GM15510 (cell line): ENCODE measurements around the gene MEA1.

ENCODE experiments used
- POLR2A ChIP-seq: IDR thresholded peaks from 3 replicates; pipeline ENCODE4 v1.6.1; 2011; ENCODE audit warnings: borderline replicate concordance; ENCODE audit not compliant: insufficient read length; ENCODE audit errors: extremely low read depth

Gene MEA1

GRCh38 chr6:43050981-43051380 is 37.2 kb upstream of the MEA1 start:
- no peak for TF ChIP-seq POLR2A

- no peak for TF ChIP-seq POLR2A
Measured at GRCh38 chr6:43047998-43048397, 34.3 kb upstream of the MEA1 start.

GRCh38 chr6:43045371-43045930 is 31.7 kb upstream of the MEA1 start:
- no peak for TF ChIP-seq POLR2A

GRCh38 chr6:43043310-43043709 is 29.6 kb upstream of the MEA1 start:
- no peak for TF ChIP-seq POLR2A

- TF ChIP-seq POLR2A: no peak
Measured at GRCh38 chr6:43040542-43041257, 27.0 kb upstream of the MEA1 start.

GRCh38 chr6:43038727-43039126 is 25.0 kb upstream of the MEA1 start:
- no peak for TF ChIP-seq POLR2A

DNA sequence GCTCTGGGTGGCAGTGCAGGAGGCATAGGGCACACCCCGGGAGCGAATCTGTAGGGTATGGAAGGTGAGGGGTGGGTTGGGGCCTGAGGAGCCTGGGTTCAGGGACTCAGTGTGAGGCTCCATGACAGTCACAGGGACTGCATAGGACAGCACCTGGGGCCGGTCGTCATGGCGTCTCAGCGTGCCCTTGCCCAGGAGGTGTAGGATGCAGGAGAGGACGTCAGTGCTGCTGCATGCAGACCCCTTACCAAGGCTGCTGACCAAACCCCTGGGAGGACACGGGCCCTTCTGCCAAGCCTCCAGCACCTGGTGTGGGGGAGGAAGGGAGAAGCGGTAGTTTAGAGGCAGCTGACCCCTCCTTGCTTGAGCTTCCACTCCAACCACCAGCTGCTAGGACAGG is 24.0 kb upstream of the MEA1 start:
- TF ChIP-seq POLR2A: no peak

DNA sequence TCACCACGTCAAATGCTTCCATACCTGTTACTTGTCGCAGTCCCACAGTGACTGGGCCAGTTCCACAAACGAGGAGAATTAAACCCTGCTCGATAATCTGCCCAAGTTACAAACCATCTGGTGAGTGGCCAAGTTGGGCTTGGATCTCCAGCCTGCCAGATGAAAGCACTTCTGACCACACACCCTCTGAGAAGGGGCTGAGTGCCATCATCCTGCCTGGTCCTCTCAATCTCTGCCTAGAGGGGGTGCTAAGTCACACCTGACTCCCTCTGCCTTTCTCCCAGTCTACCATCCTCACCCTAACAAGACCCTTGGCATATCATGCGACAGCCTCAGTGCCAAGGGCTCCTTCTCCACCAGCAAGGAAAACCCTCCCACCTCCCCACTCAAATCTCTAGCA is 23.5 kb upstream of the MEA1 start:
- TF ChIP-seq POLR2A: no peak

DNA sequence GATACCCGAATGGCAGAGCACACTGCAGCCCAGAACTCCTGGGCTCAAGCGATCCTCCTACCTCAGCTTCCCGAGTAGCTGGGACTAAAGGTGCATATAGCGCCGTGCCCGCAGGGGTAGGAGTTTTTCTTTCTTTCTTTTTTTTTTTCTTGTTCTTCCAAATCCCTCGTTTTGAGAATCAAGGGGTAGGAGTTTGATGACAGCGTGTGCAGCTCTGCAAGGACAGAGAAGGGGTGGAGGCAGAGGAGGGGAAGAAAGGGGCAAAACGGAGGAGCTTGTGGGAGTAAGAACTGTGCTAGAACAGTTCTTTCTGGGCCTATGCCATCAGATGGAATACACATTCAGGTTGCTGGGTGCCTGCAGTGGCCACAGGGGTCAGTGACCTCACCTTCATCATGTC is 23.0 kb upstream of the MEA1 start:
- no peak for TF ChIP-seq POLR2A

GRCh38 chr6:43035495-43036194 is 21.9 kb upstream of the MEA1 start:
- no peak for TF ChIP-seq POLR2A

DNA sequence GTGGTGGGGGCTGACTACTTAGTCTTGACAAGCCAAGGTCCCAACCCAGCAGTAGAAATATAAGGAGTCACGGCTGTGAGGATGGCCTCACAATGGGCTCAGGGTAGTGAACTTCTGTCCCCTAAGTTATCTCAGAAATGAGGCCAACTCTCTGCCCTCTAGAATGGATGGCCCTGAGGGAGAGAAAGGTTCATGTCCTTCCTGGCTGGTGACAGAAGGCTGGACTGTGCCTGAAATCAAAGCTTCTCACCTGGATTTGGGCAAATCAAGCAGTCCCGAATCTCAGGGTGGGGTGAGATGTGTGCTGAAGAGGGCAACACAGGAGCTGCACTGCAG is 20.4 kb upstream of the MEA1 start:
- TF ChIP-seq POLR2A: no peak

DNA sequence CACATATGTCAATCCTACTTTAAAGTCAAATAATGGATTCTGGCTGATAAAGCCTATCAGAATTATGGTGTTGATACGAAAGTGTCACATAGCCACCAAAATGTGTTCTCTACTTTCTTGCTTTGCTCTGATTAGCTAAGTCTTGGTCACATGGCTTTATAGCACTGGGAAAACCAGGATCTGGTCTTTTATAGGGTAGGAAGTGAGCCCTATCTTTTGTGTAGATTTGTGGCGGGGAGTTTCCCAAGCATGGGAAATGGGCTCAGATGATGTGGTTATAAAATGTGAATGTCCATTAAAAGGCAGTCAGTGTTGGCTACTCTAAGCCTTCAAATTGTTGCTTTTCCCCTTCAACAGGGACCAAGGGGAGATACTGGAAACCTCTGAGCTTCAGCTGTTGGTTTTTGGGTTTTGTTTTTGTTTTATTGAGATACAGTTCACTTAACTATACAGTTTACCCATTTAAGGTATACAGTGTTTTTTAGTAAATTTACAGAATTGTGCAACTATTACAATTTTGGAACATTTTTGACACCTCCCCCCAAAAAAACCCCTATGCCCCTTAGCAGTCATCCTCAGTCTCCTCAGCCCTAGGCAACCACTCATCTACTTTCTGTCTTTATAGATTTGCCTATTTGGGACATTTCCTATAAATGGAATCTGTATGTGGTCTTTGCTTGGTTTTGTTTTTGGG is 19.9 kb upstream of the MEA1 start:
- no peak for TF ChIP-seq POLR2A

- TF ChIP-seq POLR2A: no peak
Measured at GRCh38 chr6:43032326-43032725, 18.6 kb upstream of the MEA1 start.

DNA sequence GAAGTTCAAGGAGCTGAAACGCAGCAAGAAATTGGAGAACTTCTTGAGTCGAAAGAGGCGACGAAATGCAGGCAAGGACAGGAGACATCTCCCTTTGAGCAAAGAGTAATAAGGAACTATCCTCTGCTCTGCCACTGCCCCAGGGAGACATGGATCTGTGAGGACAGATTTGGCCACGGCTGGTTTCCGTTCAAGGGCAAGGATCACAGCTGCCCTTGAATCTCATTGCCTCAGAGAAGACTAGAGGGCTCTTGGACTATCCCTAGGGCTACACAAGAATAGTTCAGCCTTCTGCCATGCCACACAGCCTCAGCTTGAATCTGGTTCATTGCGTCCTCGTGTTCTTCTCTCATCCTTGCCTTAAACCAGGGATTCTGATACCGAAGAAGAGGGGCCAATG is 15.4 kb upstream of the MEA1 start:
- no peak for TF ChIP-seq POLR2A

DNA sequence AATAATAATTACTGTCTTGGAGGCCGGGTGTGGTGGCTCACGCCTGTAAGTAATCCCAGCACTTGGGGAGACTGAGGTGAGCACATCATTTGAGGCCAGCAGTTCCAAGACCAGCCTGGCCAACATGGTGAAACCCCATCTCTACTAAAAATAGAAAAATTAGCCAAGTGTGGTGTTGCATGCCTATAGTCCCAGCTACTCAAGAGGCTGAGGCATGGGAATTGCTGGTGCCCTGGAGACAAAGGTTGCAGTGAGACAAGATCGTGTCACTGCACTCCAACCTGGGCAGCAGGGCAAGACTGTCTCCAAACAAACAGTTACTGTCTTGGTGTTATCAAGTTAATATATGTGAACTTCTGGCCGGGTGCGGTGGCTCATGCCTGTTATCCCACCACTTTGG is 12.6 kb upstream of the MEA1 start:
- no peak for TF ChIP-seq POLR2A
